GM10266 (cell line): Measurements from ENCODE around the gene SLCO6A1.
"Not testable (repeated sequence)": the region's sequence is repeated elsewhere in the genome, so short reads cannot be mapped to it uniquely, and the experiment has no call there.

Source experiments
- DNase-seq: peaks from one replicate; pipeline ENCODE4 v3.0.0; 2012; ENCODE audit errors: extremely low spot score
- TF ChIP-seq, protein P1 (sequence below): IDR thresholded peaks from 2 replicates; pipeline ENCODE4 v1.5.1; 2012; ENCODE audit warnings: mild to moderate bottlenecking, low read depth; ENCODE audit not compliant: control insufficient read depth, insufficient read depth; ENCODE audit errors: missing control alignments

SLCO6A1 gene

GRCh38 chr5:102527547-102527946, 28.7 kb upstream of the SLCO6A1 start:
- DNase-seq = no peak
- TF ChIP-seq, protein P1, sequence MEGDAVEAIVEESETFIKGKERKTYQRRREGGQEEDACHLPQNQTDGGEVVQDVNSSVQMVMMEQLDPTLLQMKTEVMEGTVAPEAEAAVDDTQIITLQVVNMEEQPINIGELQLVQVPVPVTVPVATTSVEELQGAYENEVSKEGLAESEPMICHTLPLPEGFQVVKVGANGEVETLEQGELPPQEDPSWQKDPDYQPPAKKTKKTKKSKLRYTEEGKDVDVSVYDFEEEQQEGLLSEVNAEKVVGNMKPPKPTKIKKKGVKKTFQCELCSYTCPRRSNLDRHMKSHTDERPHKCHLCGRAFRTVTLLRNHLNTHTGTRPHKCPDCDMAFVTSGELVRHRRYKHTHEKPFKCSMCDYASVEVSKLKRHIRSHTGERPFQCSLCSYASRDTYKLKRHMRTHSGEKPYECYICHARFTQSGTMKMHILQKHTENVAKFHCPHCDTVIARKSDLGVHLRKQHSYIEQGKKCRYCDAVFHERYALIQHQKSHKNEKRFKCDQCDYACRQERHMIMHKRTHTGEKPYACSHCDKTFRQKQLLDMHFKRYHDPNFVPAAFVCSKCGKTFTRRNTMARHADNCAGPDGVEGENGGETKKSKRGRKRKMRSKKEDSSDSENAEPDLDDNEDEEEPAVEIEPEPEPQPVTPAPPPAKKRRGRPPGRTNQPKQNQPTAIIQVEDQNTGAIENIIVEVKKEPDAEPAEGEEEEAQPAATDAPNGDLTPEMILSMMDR = no peak

DNA sequence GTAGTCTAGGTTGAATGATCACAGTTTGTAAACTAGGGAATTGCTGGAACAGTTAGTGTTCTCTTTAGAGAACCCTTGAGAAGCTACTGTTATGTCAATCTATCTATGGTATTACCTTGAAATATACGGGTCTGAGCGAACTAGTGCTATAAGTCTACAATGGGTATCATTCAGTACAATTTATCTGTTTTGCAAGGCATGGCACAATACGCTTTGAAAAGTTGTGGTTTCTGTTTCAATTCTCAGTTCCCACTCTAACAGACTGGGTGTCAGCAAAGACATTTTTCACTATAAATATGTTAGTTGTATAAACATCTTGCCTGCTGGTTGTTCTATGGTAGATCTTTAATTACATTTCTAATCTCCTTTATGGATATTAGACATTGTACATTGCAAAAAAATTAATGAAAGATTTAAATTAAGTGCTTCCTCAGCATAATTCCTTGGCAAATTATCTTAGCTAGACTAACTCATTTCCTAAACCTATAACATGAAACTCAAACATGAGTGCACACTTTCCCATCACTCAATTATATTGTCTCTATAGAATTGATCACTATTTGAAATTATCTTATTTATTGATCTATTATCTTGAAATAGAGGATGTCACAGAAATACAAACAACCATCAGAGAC, 24.9 kb upstream of the SLCO6A1 start:
- DNase-seq = no peak
- TF ChIP-seq, protein P1 = no peak

DNA sequence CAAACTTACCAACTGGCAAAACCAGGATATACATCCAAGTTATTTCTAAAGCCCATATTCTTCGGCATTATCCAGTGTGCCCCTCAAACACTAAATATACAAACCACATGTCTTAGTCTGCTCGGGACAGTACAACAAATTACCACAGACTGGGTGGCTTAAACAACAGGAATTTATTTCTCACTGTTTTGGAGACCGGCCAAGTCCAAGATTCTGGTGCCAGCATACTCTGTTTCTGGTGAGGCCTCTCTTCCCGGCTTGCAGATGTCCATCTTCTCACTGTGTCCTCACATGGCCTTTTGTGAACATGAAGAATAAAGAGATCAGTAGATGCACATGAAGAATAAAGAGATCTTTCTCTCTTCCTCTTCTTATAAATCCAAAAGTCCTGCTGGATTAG, 12.9 kb upstream of the SLCO6A1 start:
- no peak for DNase-seq

DNA sequence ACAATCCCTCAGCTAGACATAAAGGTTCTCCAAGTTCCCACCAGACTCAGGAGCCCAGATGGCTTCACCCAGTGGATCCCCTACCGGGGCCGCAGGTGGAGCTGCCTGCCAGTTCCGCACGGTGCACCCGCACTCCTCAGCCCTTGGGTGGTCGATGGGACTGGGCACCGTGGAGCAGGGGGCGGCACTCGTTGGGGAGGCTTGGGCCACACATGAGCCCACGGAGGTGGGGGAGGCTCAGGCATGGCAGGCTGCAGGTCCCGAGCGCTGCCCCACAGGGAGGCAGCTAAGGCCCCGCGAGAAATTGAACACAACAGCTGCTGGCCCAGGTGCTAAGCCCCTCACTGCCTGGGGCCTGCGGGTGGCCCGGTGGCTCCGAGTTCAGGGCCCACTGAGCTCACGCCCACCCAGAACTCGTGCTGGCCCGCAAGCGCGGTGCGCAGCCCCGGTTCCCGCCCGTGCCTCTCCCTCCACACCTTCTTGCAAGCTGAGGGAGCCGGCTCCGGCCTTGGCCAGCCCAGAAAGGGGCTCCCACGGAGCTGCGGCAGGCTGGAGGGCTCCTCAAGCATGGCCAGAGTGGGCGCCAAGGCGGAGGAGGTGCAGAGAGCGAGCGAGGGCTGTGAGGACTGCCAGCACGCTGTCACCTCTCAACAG, 7.4 kb downstream of the SLCO6A1 start:
- DNase-seq = not testable (repeated sequence)

More for the DNA sequence above, 12.9 kb upstream of the SLCO6A1 start:
- TF ChIP-seq, protein P1 = no peak

DNA sequence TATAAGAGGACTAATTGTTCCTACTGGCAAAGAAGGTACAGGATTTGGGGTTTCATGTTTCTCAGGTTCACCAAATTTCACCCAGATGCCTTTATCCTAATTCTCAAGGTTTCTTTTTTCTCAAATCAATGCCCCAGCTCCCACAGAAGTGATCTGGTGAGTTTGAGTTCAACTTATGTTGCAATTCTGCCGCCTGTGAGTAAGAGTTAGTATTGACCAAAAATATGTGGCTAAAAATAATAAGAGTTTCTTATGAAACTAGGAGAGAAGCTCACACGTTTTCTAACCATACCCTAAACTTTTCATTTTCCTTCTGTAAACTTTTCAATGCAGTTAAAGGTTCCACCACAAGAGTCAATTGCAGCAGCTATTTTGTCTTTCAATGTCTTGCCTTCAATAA, 15.1 kb downstream of the SLCO6A1 start:
- no peak for DNase-seq
- TF ChIP-seq, protein P1 = no peak

DNA sequence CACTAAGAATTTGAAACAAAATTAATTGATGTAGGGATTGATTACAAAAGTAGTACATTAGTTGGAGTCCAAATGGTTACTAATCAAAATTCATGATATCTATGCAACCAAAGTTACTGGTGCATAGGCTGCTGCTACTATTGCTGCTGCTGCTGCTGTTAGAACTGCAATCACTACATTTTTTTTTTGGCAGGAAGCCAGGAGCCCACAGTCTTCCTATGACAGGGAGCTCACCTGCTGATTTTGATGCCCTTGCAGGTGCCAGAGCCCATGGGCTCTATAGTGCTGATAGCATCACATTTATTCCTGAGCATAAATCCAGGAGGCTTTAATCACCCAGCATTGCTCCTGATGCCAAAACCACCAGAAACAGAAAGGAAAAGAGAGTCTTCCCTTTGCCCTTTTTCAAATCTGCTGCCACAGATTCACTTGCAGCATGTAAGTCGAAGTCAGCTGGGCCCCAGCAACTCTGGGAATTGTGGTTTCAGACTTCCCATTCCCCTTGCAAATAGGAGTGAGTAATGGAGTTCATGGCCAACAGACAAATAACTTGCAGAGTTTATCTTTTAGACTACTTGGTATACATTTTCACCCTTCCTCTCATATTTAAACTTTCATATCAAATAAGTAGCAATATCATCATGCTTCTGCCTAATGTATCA, 17.6 kb downstream of the SLCO6A1 start:
- TF ChIP-seq, protein P1 = no peak
- DNase-seq = no peak

GRCh38 chr5:102453716-102454115, 45.1 kb downstream of the SLCO6A1 start:
- TF ChIP-seq, protein P1 = no peak
- DNase-seq = peak; percentile 15
